ENCODE measurements around the gene TRABD2A.
"Not testable (repeated sequence)": the region's sequence is repeated elsewhere in the genome, so short reads cannot be mapped to it uniquely, and the experiment has no call there.

TRABD2A gene

GRCh38 chr2:84919885-84920580, 39.1 kb upstream of the TRABD2A start:
- peak; percentile 96 for DNase-seq (ENCODE audit: low read depth)
- TF ChIP-seq CTCF (conservative IDR thresholded peaks at IDR 0.05; ENCODE audit: low read depth, low read length) = no peak
- peak overlapping the region; percentile 44 for H3K4me3 ChIP-seq (ENCODE audit: low read depth, low read length)

GRCh38 chr2:84918430-84918829, 37.5 kb upstream of the TRABD2A start:
- TF ChIP-seq CTCF (conservative IDR thresholded peaks at IDR 0.05; ENCODE audit: low read depth, low read length) = no peak
- no peak overlapping the region for H3K4me3 ChIP-seq (ENCODE audit: low read depth, low read length)
- DNase-seq (ENCODE audit: low read depth) = no peak

GRCh38 chr2:84917821-84918220, 36.9 kb upstream of the TRABD2A start:
- not testable (repeated sequence) for DNase-seq (ENCODE audit: low read depth); H3K4me3 ChIP-seq (ENCODE audit: low read depth, low read length)

GRCh38 chr2:84915675-84916074, 34.8 kb upstream of the TRABD2A start:
- not testable (repeated sequence) for DNase-seq (ENCODE audit: low read depth)

GRCh38 chr2:84914334-84914733, 33.5 kb upstream of the TRABD2A start:
- TF ChIP-seq CTCF (conservative IDR thresholded peaks at IDR 0.05; ENCODE audit: low read depth, low read length) = no peak
- no peak overlapping the region for H3K4me3 ChIP-seq (ENCODE audit: low read depth, low read length)
- DNase-seq (ENCODE audit: low read depth) = no peak

More at GRCh38 chr2:84915675-84916074, 34.8 kb upstream of the TRABD2A start:
- H3K4me3 ChIP-seq (ENCODE audit: low read depth, low read length) = not testable (repeated sequence)

- no peak overlapping the region for H3K4me3 ChIP-seq (ENCODE audit: low read depth, low read length)
- no peak for TF ChIP-seq CTCF (conservative IDR thresholded peaks at IDR 0.05; ENCODE audit: low read depth, low read length)
- DNase-seq (ENCODE audit: low read depth) = no peak
Measured at GRCh38 chr2:84912984-84913383, 32.1 kb upstream of the TRABD2A start.

GRCh38 chr2:84911135-84911678, 30.3 kb upstream of the TRABD2A start:
- no peak for TF ChIP-seq CTCF (conservative IDR thresholded peaks at IDR 0.05; ENCODE audit: low read depth, low read length)
- H3K4me3 ChIP-seq (ENCODE audit: low read depth, low read length) = no peak overlapping the region
- no peak for DNase-seq (ENCODE audit: low read depth)

- DNase-seq (ENCODE audit: low read depth) = no peak
- no peak overlapping the region for H3K4me3 ChIP-seq (ENCODE audit: low read depth, low read length)
- no peak for TF ChIP-seq CTCF (conservative IDR thresholded peaks at IDR 0.05; ENCODE audit: low read depth, low read length)
Measured at GRCh38 chr2:84908948-84909713, 28.2 kb upstream of the TRABD2A start.

Measured in choroid plexus epithelial cell (primary cell).